Left hindlimb (tissue), 1 donor: ENCODE data around the gene TSHZ3.

Experiments used
- DNase-seq: peaks from one replicate; pipeline ENCODE4 v3.0.0-alpha.2; 2018

TSHZ3 gene

DNA sequence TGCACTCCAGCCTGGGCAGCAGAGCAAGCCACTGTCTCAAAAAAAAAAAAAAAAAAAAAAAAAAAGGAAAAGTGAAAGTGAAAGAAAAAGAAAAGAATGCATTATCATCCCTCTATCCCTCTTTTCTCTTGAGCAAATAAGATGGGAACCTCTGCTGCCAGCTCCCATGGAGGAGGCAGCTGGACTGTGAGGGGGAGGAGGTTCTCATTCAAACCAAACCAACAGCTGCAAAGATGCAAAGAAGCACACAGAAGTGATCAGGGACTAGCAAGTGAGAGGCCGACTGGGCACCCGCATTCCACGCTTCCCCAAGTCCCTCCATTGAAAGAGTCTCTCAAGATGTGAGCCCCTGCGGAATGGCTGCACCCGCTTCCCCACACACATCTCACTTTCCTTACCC, 63.5 kb downstream of the TSHZ3 start:
- peak; percentile 74 for DNase-seq

- no peak for DNase-seq
Observed at GRCh38 chr19:31284621-31285020, 64.6 kb downstream of the TSHZ3 start.

DNA sequence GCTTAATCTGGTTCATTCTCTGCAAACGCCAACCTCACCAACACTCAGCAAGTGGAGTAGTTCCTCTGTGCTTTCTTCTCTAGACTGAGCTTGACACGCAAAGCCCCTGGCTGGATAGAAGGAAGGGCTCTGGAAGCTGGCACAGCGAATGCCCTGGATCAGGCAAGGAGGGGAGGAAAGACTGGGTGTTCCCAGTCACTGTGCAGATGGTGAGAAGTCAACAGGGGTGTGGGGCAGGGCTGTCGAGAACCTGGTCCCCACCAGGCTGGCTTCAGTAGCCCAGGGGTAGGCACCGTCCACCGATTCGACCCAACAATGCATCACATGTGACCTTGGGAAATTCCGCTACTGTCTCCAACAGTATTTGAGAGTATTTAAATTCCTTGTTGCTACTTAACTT, 65.5 kb downstream of the TSHZ3 start:
- peak; percentile 8 for DNase-seq

DNA sequence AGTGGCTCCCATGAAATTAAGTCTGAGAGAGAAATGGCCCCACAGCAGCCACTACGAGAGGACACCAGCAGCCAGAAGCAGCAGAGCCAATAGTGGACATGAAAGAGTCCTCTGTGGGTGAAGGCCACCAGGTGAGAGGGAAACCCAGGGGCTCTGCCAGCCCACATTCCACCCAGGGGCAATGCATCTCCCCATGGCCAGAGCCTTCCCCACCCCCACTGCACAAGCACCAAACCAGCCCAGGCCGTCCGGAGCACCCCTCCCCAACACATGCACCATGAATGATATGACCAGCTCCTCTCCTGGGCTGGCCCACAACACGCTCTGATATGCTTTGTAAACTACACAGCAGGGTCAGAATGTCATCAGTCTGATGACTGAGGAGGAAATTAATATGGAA, 66.9 kb downstream of the TSHZ3 start:
- peak; percentile 19 for DNase-seq

DNA sequence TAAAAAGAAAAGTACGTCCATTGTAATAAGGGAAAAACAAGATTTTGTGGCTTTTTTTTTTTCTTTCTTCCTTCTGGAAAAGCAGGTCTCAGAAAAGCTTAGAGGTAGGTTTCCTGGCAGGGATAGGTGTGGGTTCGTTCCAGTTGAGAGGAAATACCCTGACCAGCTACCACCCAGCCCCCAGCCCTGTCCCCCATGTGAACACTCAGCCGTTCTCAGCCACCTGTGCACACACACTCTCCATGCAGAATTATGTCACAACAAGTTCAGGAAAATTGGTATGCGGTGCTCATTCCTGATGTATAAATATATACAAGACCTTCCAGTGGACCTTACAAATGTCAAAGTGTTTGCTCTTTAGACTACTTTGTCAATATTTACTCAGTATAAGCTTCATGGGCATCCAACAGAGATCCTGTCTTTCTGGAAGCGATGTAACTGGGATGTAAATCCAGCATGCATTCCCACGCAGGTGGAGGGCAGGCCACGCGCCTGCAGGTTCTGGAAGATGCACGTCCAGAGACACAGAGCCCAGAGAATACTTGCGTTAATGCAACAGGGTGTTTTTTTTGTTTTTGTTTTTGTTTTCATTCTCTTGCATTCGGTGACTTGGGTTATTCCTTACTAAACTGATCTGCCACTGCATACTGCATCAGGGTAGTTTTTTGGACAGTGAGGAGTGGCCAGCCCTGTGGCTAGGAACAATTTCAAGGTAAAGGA, 68.8 kb downstream of the TSHZ3 start:
- no peak for DNase-seq

DNA sequence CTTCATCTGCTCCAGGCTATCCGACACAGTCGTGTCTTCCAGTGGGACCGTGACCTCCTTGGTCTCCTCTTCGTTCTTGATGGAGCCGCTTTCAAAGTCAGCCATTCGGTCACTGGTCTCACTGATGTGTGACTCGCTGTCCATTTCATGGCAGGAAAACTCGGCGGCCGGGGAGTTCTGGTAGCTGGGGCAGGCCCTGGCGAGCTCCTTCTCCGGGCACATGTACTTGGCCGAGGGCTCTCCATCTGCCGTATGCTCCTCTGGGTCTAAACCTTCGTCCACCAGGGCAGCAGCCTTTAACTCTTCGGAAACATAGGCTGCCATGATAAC, 69.8 kb downstream of the TSHZ3 start:
- DNase-seq: peak; percentile 9

DNA sequence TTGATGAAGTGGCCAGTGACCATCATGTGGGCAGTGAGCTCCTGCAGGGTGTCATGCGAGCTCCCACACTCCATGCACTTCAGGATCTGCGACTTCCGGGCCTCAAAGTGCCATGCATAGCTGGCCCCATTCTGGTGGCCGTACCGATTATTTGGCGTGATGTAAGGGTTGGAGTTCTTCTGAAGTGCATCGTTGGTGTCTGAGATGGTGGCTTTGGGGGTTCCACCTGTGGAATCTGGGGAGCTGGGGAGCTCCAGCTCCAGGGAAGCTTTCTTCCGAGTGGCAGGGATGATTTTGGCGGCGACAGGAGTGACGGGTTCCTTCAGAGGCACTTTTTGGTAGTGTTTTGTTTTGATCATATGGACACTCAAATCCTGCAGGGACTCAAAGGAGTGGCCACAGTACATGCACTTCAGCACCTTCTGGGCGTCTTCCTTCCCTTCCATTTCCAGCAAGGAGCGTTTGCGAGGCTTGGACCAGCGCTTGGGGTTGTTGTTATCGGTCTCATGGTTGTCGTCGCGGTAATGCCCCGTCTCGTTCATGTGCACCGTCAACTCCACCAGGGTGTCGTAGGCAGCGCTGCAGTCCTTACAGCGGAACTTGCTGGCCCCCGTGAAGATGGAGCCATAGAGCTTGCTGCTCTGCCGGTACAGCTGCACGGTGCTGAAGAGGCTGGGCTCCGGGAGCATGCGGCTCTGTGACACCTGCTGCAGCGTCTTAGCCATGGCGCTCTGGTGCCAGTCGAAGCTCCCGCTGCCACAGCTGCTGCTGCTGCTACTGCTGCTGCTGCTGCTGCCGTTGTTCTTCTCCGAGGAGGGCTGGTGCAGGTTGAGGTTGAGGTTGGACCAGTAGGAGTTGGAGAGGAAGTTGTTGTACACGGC, 70.4 kb downstream of the TSHZ3 start:
- DNase-seq: peak; percentile 32

GRCh38 chr19:31277516-31277915, 71.7 kb downstream of the TSHZ3 start:
- no peak for DNase-seq

- no peak for DNase-seq
Observed at GRCh38 chr19:31276831-31277230, 72.4 kb downstream of the TSHZ3 start.

DNA sequence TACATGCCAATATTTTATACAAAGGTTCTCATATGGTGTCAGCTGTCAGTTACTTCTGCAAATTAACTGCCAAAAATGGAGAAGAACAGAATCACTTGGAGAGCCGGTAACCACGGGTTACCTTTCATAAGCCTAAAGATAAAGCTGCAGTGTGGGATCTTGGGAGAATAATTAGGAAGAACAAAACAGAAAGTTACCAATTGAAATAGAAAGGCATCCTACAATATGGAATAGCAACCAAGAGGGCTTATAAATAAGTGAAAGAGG, 74.2 kb downstream of the TSHZ3 start:
- no peak for DNase-seq

DNA sequence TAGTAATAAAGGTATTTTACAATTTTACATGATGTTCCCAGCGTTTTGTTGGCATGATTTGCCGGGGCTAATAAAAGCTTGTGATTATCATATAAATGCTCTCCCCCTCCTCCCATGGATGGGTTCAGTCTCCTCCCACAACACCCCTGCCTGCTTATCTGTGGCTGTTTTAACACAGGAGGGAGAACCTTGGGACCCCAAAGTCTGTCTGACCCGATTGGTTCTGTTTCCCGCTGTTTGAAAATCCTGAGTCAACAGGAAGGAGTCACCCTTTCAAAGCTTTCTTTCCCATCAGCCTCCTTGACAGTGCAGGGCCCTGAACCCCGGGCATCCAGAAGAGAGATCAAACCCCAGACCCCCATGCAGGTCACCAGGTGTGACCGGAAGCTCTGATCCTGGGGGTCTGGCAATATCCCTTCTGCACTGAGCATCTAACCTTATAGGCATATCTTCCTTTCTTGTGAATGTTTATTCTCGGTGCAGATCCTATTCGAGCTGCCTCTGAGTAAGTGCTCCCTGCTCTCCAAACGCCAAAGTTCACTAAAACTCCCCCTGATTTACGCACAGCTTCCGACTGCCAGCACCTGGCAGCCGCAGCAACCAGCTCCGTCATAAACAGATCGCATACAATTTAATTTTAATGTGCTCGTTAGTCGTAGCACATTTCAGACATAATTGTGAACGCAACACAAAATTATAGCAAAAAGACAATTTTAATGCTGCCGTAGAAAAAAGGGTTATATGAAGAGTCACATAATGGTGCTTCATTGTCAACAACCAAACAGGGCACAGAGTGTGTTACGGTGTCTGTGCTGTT, 74.8 kb downstream of the TSHZ3 start:
- DNase-seq: peak; percentile 13

DNA sequence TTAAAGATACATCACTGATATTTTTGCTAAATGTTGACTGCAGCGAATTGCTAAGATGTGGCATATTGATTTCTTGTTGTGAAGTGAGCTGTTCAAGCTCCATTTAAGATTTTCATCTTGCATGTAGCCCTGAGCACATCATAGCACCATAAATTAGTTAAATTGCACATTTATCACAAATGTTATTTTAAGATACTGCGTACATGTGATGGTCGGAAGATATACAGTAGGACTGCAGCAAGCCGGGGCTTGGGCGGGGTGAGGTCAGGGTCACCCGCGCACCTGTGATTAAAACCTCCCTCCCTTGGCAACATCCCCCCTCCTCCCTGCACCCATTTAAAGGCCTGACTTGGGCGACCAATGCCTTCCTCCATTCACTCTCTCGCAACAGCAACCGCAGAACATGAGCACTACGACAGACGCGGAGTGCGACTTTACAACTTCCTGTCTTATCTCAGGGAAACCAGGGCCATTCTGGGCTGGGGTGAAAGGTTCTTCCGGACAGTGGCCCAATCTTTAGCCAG, 76.6 kb downstream of the TSHZ3 start:
- peak; percentile 13 for DNase-seq

DNA sequence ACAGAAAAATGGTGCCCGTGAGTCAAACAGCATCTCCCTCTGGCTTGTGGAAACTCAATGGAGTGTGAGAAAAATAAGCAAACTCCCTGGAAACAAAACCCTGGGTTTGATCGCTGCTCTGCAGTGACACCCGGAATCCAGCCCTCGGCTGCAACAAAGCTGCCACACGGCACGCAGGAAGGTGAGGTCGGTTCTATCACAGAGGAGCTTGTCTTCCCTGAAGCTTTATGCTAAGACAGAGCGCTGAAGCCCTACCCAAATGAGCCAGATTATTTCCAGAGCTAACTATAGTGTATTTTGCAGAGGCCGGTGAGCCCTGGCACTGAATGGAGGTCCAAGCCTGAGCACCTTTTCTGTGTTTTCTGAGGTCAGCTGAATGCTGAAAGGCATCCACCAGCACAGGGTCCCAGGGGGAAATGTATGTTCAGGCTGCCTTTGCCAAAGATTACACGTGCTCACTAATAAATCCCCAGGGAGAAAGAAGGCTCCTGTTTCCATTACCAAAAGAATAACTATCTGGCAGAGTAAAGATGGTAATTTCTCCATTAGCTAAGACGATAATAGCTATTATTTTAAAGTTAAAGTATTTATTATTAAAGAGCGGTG, 77.8 kb downstream of the TSHZ3 start:
- peak; percentile 10 for DNase-seq

DNA sequence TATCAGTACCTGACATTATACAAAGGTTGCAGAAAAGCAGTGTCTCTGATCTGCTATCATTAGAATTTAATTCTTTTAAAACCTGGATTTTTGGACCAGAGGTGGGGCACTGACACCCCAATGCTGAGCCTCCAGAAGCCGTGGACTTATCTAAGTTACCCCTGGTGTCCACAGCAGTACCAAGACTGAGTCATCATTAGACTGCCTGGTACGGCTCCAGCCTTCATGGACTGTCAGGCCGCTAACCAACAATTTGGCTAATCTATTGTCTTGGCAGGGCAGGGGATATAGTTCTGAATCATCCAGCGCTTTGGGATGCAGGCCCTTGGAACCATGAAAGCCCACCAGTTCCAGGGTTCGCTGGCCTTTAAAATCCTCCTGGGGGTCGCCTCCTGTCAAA, 78.3 kb downstream of the TSHZ3 start:
- DNase-seq: peak; percentile 16

- DNase-seq: peak; percentile 22
Observed at GRCh38 chr19:31269425-31270127, 79.7 kb downstream of the TSHZ3 start.

GRCh38 chr19:31268751-31269383, 80.4 kb downstream of the TSHZ3 start:
- DNase-seq: no peak

DNA sequence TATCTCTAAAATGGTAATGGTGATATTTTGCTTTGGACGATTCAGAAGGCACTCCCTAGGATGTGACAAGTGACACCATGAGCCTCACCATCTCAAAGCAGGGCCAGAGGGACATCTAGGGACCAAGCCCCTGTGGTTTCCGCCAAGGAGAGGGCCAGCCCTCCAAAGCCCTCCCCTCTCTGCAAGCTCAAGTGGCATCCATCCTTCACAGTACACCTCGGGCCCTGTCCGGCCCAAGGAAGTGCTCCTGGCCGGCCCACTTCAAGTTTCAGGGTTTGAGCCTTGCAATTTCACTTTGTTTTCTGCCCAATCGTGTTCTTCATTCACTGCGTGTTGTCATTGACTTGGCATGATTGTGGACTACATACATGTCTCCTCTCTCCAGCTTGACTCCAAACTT, 82.5 kb downstream of the TSHZ3 start:
- DNase-seq: peak; percentile 11

GRCh38 chr19:31266196-31266595, 83.0 kb downstream of the TSHZ3 start:
- peak; percentile 5 for DNase-seq

GRCh38 chr19:31264041-31264778, 85.0 kb downstream of the TSHZ3 start:
- DNase-seq: peak; percentile 16

DNA sequence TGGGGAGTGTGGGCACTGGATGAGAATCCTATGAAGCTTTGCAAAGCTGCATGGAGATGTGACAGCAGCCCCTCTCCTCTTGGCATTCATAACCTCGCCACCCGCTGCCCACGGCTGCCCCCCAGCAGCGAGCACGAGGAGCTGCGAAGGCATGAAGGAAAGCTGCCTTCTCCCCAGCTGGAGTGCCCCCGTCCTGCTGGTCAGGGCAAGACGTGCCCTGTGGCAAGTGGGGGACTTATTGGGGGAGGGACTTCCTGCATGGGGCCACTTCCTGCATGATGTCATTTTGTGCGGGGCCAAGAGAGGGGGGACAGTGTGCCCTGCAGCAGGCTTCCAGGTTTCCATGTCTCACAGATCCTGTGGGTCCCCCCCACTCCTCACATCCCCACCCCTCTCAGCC, 85.9 kb downstream of the TSHZ3 start:
- DNase-seq: peak; percentile 43

DNA sequence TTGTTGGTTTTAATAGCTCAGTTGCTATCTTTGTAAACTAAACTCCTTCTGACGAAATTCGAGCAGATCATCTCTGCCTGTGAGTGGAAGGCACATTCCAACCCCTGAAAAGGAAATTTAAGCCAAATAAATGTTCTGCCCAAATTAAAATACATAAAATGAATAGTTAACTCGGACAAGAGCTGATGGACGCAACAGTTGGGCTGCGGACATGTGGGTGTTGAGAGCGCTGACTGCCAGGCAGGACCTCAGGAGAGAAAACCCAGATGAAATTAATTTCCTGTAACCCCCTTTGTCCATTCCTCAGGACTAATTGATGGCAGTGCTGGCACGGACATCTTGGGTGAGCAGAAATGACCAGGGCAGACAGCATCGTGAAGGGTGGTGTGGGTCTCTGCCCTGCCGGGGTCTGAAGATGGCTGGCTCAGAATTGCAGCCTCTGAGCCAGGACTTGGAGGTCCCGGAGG, 86.5 kb downstream of the TSHZ3 start:
- peak; percentile 27 for DNase-seq
